GM12878 (cell line): Measurements from ENCODE around the gene CANX. TPM values are rescaled to one million over a fixed set of nuclear protein-coding genes. Genes with fewer than 3 reads are reported as not detected.

Experiments used
- BCL11A ChIP-seq: IDR thresholded peaks from 2 replicates; pipeline ENCODE4 v1.6.1; 2011; ENCODE audit warnings: low read depth, low read length
- CHD2 ChIP-seq: IDR thresholded peaks from 2 replicates; pipeline ENCODE4 v1.6.1; 2011; ENCODE audit warnings: low read depth, low read length, improper control_type of control experiment, borderline replicate concordance
- IKZF2 ChIP-seq, 2 experiments: fragments of 450-650 bp; IDR thresholded peaks; 2 replicates each; pipeline ENCODE4 v1.6.1; 2017; ENCODE audit warnings: mild to moderate bottlenecking in 2 of 2, moderate library complexity in 2 of 2
- JUNB ChIP-seq: IDR thresholded peaks from 2 replicates; pipeline ENCODE4 v1.6.1; 2016; ENCODE audit warnings: antibody characterized with exemption, mild to moderate bottlenecking
- MTA2 ChIP-seq: fragments of 450-650 bp; IDR thresholded peaks from 2 replicates; pipeline ENCODE4 v1.6.1; 2016; ENCODE audit warnings: low read depth, mild to moderate bottlenecking, moderate library complexity
- NFXL1 ChIP-seq: fragments of 450-650 bp; IDR thresholded peaks from 2 replicates; pipeline ENCODE4 v1.6.1; 2017; ENCODE audit warnings: antibody characterized with exemption, mild to moderate bottlenecking, borderline replicate concordance
- SMAD5 ChIP-seq: IDR thresholded peaks from 2 replicates; pipeline ENCODE4 v1.6.1; 2016; ENCODE audit warnings: antibody characterized with exemption, low read depth
- SRF ChIP-seq, 2 experiments: IDR thresholded peaks; 2 replicates each; pipeline ENCODE4 v1.6.1; 2011; ENCODE audit warnings: low read depth in 2 of 2, low read length in 2 of 2, mild to moderate bottlenecking in 1 of 2, moderate library complexity in 1 of 2
- SUZ12 ChIP-seq: fragments of 200-600 bp; sonication (generic); IDR thresholded peaks from one replicate; pipeline ENCODE4 v1.6.1; 2018; ENCODE audit warnings: antibody characterized with exemption, mild to moderate bottlenecking; ENCODE audit not compliant: unreplicated experiment
- polyA plus RNA-seq, 11 experiments: library from polyadenylated mRNA; depleted of rRNA in 4 of 11; unstranded in 6 of 11; stranded (reverse) in 5 of 11; fragments of >200 nt; fragmentation: Nextera tagmentation in 4 of 11; fragmentation: Illumina TruSeq in 1 of 11; extraction: Ambion mirVana in 4 of 11; extraction: Trizol in 1 of 11; gene quantifications; 1 replicate in 1 of 11; 2 replicates in 10 of 11; pipeline versions ENCODE4 v1.2.1 to v1.2.3, GENCODE V29; 2011 to 2016; ENCODE audit warnings: inconsistent platforms in 2 of 11, missing spikeins in 2 of 11, low read depth in 1 of 11
- total RNA-seq, 4 experiments: library from RNA; depleted of rRNA in 3 of 4; stranded (reverse); fragments of >200 nt in 3 of 4; fragmentation: Illumina TruSeq in 1 of 4; extraction: Trizol in 1 of 4; gene quantifications; 2 replicates each; pipeline versions ENCODE4 v1.2.1 to v1.2.3, GENCODE V29; 2013 to 2021
- TF ChIP-seq, protein P1 (sequence below): fragments of 450-650 bp; IDR thresholded peaks from 2 replicates; pipeline ENCODE4 v1.6.1; 2018; ENCODE audit warnings: borderline replicate concordance, mild to moderate bottlenecking; ENCODE audit not compliant: partially characterized antibody
- TF ChIP-seq, protein P2 (sequence below): IDR thresholded peaks from 2 replicates; pipeline ENCODE4 v1.6.1; 2012; ENCODE audit warnings: low read depth, low read length, improper control_type of control experiment
- TF ChIP-seq, protein P3 (sequence below): IDR thresholded peaks from 2 replicates; pipeline ENCODE4 v1.6.1; 2011; ENCODE audit warnings: mild to moderate bottlenecking, low read depth, low read length, moderate library complexity; ENCODE audit not compliant: insufficient replicate concordance
- TF ChIP-seq, protein P4 (sequence below): IDR thresholded peaks from 2 replicates; pipeline ENCODE4 v1.6.1; 2011; ENCODE audit warnings: low read depth, mild to moderate bottlenecking, low read length, moderate library complexity, borderline replicate concordance; ENCODE audit errors: extremely low read depth

The CANX gene
- total and polyA plus RNA-seq, 10 of the 15 experiments (the other 5 are each of a cell fraction or from before 2014, with no cell fraction given) = 78.2 to 602 (median 412) TPM

DNA sequence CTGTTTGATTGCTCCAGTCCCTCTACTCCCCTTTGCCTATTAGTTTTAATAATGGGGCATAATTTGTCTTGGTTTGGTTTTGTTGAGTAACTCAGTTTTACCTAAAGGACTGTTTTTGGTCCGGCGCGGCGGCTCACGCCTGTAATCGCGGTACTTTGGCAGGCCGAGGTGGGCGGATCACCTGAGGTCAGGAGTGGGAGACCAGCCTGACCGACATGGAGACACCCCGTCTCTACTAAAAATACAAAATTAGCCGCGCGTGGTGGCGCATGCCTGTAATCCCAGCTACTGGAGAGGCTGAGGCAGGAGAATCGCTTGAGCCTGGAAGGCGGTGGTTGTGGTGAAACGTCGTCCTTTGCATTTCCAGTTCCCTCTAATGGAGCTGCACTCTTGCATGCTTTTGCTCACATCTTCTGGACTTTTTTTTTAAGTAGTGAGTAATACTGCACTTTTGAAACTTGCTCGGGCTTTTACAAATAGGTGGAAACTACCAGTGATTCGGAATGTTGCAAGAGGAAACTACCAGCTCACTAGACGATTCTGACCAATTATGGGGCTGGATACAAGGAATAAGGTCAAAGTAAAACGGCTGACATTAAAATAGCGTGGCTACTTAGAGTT is 33.1 kb downstream of the CANX start (continued):
- TF ChIP-seq IKZF2 (IDR thresholded peaks at IDR 0.05) (peak; percentile 38 to 62; a peak in 1 of 4 replicates), BCL11A (no peak), CHD2 (no peak), NFXL1 (no peak), SUZ12 (no peak), MTA2 (0 out of 2 replicates have a peak, but pooled peaks have one; percentile 23), JUNB (peak; percentile 61), SRF (IDR thresholded peaks at IDR 0.05; ENCODE audit: low read depth in 2 of 2, low read length in 2 of 2) (0 out of 4 replicates have a peak, but pooled peaks of 1 of the 2 experiments have one; percentile 21), SMAD5 (no peak)
- TF ChIP-seq, protein P1, sequence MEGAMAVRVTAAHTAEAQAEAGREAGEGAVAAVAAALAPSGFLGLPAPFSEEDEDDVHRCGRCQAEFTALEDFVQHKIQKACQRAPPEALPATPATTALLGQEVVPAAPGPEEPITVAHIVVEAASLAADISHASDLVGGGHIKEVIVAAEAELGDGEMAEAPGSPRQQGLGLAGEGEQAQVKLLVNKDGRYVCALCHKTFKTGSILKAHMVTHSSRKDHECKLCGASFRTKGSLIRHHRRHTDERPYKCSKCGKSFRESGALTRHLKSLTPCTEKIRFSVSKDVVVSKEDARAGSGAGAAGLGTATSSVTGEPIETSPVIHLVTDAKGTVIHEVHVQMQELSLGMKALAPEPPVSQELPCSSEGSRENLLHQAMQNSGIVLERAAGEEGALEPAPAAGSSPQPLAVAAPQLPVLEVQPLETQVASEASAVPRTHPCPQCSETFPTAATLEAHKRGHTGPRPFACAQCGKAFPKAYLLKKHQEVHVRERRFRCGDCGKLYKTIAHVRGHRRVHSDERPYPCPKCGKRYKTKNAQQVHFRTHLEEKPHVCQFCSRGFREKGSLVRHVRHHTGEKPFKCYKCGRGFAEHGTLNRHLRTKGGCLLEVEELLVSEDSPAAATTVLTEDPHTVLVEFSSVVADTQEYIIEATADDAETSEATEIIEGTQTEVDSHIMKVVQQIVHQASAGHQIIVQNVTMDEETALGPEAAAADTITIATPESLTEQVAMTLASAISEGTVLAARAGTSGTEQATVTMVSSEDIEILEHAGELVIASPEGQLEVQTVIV = no peak
- TF ChIP-seq, protein P2, sequence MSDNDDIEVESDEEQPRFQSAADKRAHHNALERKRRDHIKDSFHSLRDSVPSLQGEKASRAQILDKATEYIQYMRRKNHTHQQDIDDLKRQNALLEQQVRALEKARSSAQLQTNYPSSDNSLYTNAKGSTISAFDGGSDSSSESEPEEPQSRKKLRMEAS = no peak
- TF ChIP-seq, protein P3, sequence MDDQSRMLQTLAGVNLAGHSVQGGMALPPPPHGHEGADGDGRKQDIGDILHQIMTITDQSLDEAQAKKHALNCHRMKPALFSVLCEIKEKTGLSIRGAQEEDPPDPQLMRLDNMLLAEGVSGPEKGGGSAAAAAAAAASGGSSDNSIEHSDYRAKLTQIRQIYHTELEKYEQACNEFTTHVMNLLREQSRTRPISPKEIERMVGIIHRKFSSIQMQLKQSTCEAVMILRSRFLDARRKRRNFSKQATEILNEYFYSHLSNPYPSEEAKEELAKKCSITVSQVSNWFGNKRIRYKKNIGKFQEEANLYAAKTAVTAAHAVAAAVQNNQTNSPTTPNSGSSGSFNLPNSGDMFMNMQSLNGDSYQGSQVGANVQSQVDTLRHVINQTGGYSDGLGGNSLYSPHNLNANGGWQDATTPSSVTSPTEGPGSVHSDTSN = no peak
- TF ChIP-seq, protein P4, sequence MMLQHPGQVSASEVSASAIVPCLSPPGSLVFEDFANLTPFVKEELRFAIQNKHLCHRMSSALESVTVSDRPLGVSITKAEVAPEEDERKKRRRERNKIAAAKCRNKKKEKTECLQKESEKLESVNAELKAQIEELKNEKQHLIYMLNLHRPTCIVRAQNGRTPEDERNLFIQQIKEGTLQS = no peak
- TF ChIP-seq, all 136 proteins: peak for 21
